WTC11 (cell line): ENCODE results near the gene ZBTB16. TPM values are rescaled to one million over a fixed set of nuclear protein-coding genes. Genes with fewer than 3 reads are reported as not detected.

Source experiments
- ATAC-seq: fragments of 200-7000 bp; cut with Tn5 transposase; 2 replicates; pipeline ENCODE4 v1.10.0; 2021; ENCODE audit warnings: mild to moderate bottlenecking, moderate library complexity
- CTCF ChIA-PET: fragments of 300-600 bp; sonication (Branson Sonifier 250); formaldehyde crosslinking; loops from one replicate; lab custom pipeline; 2021; ENCODE audit warnings: antibody characterized with exemption; lab: Charles Lee
- POLR2A ChIA-PET: fragments of 350-600 bp; sonication (Branson Sonifier 250); formaldehyde crosslinking; loops from one replicate; lab custom pipeline; 2021; ENCODE audit warnings: antibody characterized with exemption; lab: Charles Lee
- DNase-seq: peaks from one replicate; pipeline ENCODE4 v3.0.0; 2021; ENCODE audit warnings: low spot score
- H3K27ac Mint-ChIP-seq: 2 replicates; pipeline ENCODE4 v1.8.0; 2021; ENCODE audit warnings: mixed read lengths
- H3K27me3 Mint-ChIP-seq: 2 replicates; pipeline ENCODE4 v1.8.0; 2021; ENCODE audit warnings: low read depth, mild to moderate bottlenecking, moderate library complexity, mixed read lengths
- H3K36me3 Mint-ChIP-seq: 2 replicates; pipeline ENCODE4 v1.8.0; 2021; ENCODE audit warnings: mixed read lengths
- H3K4me1 Mint-ChIP-seq: 2 replicates; pipeline ENCODE4 v1.8.0; 2022; ENCODE audit warnings: mixed read lengths
- H3K4me3 Mint-ChIP-seq: 2 replicates; pipeline ENCODE4 v1.8.0; 2021; ENCODE audit warnings: mild to moderate bottlenecking, moderate library complexity, mixed read lengths
- H3K9me3 Mint-ChIP-seq: 2 replicates; pipeline ENCODE4 v1.8.0; 2021; ENCODE audit warnings: mixed read lengths
- CREM ChIP-seq: sonication (generic); formaldehyde crosslinking; IDR thresholded peaks from 2 replicates; pipeline ENCODE4 v1.8.1; 2022; ENCODE audit warnings: mild to moderate bottlenecking, missing genetic modification reagents, moderate library complexity
- CTCF ChIP-seq: fragments of 200-600 bp; IDR thresholded peaks from 2 replicates; pipeline ENCODE4 v1.8.0; 2022; ENCODE audit warnings: antibody characterized with exemption
- FOXJ3 ChIP-seq: sonication (generic); formaldehyde crosslinking; IDR thresholded peaks from 2 replicates; pipeline ENCODE4 v1.9.0; 2021; ENCODE audit warnings: missing genetic modification reagents, mild to moderate bottlenecking, borderline replicate concordance
- GTF2I ChIP-seq: fragments of 250-450 bp; sonication (Bioruptor Pico); conservative IDR thresholded peaks from 2 replicates; pipeline ENCODE4 v1.4.0; 2021; ENCODE audit warnings: mild to moderate bottlenecking
- JAZF1 ChIP-seq: fragments of 250-450 bp; sonication (Bioruptor Pico); IDR thresholded peaks from 2 replicates; pipeline ENCODE4 v1.9.0; 2021; ENCODE audit warnings: moderate library complexity, mild to moderate bottlenecking, inconsistent platforms
- JUN ChIP-seq: sonication (generic); formaldehyde crosslinking; IDR thresholded peaks from 2 replicates; pipeline ENCODE4 v1.8.0; 2023; ENCODE audit warnings: mild to moderate bottlenecking, missing genetic modification reagents
- NFATC4 ChIP-seq: fragments of 250-450 bp; sonication (Bioruptor Pico); IDR thresholded peaks from 2 replicates; pipeline ENCODE4 v1.9.0; 2021; ENCODE audit warnings: mild to moderate bottlenecking
- NFE2L1 ChIP-seq: sonication (generic); formaldehyde crosslinking; IDR thresholded peaks from 2 replicates; pipeline ENCODE4 v1.8.1; 2023; ENCODE audit warnings: missing genetic modification reagents
- RORB ChIP-seq: fragments of 250-450 bp; sonication (Bioruptor Pico); IDR thresholded peaks from 2 replicates; pipeline ENCODE4 v1.9.0; 2021; ENCODE audit warnings: mild to moderate bottlenecking
- ZMAT4 ChIP-seq: fragments of 250-450 bp; sonication (Bioruptor Pico); IDR thresholded peaks from 2 replicates; pipeline ENCODE4 v1.9.0; 2021; ENCODE audit warnings: mild to moderate bottlenecking
- ZNF121 ChIP-seq: sonication (generic); formaldehyde crosslinking; IDR thresholded peaks from 2 replicates; pipeline ENCODE4 v1.8.0; 2023; ENCODE audit warnings: missing genetic modification reagents
- ZNF232 ChIP-seq: sonication (generic); formaldehyde crosslinking; IDR thresholded peaks from 2 replicates; pipeline ENCODE4 v1.8.0; 2022; ENCODE audit warnings: mild to moderate bottlenecking, missing genetic modification reagents
- ZNF281 ChIP-seq: sonication (generic); formaldehyde crosslinking; IDR thresholded peaks from 2 replicates; pipeline ENCODE4 v1.8.0; 2023; ENCODE audit warnings: mild to moderate bottlenecking, missing genetic modification reagents
- ZNF512 ChIP-seq: sonication (generic); formaldehyde crosslinking; IDR thresholded peaks from 2 replicates; pipeline ENCODE4 v1.8.1; 2022; ENCODE audit warnings: missing genetic modification reagents, borderline replicate concordance
- ZNF532 ChIP-seq: fragments of 250-450 bp; sonication (Bioruptor Pico); IDR thresholded peaks from 2 replicates; pipeline ENCODE4 v1.9.0; 2021; ENCODE audit warnings: mild to moderate bottlenecking, borderline replicate concordance
- total RNA-seq: library from RNA; stranded (reverse); gene quantifications from 3 replicates; pipeline ENCODE4 v1.2.3, GENCODE V29; 2021
- TF ChIP-seq, protein P1 (sequence below): sonication (generic); formaldehyde crosslinking; IDR thresholded peaks from 2 replicates; pipeline ENCODE4 v1.8.1; 2022; ENCODE audit warnings: mild to moderate bottlenecking, moderate library complexity, missing genetic modification reagents

The ZBTB16 gene
- total RNA-seq, 1 experiment from 2014 or later, result 0.57 TPM

GRCh38 chr11:114108501-114109205 is 49.1 kb downstream of the ZBTB16 start (continued):
- TF ChIP-seq ZNF512 (no peak), RORB (CRISPR knock-in tag) (no peak), ZNF232 (CRISPR knock-in tag) (no peak), CREM (no peak)
- TF ChIP-seq, protein P1, sequence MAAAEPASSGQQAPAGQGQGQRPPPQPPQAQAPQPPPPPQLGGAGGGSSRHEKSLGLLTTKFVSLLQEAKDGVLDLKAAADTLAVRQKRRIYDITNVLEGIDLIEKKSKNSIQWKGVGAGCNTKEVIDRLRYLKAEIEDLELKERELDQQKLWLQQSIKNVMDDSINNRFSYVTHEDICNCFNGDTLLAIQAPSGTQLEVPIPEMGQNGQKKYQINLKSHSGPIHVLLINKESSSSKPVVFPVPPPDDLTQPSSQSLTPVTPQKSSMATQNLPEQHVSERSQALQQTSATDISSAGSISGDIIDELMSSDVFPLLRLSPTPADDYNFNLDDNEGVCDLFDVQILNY (CRISPR knock-in tag), result no peak

DNA sequence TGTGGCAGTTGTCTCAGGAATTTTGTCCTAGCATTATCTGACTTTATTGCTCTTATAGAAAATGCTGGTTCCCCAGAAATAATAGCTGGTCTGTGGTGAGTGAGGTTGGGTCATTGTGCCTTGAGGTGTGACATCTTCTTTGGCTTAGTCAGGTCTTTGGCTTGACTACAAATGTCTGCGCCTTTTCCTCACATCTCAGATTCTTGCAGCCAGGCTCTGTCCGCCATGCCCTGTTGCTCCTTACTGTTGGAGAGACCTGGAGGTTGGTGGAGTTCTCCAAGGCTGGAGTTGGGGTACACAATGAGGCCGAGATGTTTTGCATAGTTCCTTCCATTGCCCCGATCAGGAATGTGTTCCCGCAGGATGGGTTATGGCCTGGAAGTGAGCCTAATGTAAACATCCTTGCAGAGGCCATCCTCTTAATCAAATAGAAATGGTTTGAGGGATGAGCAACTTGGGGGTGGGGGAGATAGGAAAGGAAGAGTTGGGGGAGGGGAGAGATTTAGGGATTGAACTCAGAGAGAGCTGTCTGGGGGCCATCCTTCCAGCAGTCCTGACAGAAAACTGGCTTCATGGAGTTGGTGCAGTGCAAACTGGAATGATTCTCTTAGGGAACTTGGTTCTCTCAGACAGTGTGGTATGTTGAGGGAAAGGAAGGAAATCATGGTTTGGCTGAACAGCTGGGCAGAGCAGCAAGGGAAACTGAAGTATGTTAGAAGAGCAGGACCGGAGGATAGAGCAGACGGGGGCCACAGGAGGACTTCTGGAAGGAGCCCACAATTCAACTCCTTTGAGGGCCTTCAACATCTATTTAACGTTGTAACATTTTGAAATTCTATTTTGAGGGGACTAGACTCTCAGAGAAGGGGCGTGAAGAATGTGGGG is 49.9 kb downstream of the ZBTB16 start:
- TF ChIP-seq JUN (CRISPR knock-in tag) (no peak), NFATC4 (CRISPR knock-in tag) (no peak), JAZF1 (CRISPR knock-in tag) (no peak)
- TF ChIP-seq, all 79 proteins: peak for 0
- ChIA-PET POLR2A (no interaction called here), CTCF (interaction anchor here (1.5 to 1.7 kb wide), 2 partner anchors 73 to 213 kb away, joined by 3 to 6 read pairs; no protein-coding TSS in a partner anchor)
- ATAC-seq, result no peak
- Mint-ChIP-seq H3K4me3 (no peak overlapping the region), H3K27me3 (no peaks in the 10 kb centered on the region), H3K9me3 (no peaks in the 10 kb centered on the region), H3K27ac (no peak overlapping the region; the same call in 1 of the 2 replicates), H3K4me1 (peaks cover 28% of the 10 kb centered on the region), H3K36me3 (no peaks in the 10 kb centered on the region)
- DNase-seq, result no peak

- no peaks in the 10 kb centered on the region for H3K36me3 Mint-ChIP-seq
- no peaks in the 10 kb centered on the region for H3K27me3 Mint-ChIP-seq
- no peaks in the 10 kb centered on the region for H3K9me3 Mint-ChIP-seq
- CTCF ChIA-PET, result no interaction called here
- peaks cover 25% of the 10 kb centered on the region for H3K4me1 Mint-ChIP-seq
- DNase-seq (no peak), ATAC-seq (no peak)
- H3K4me3 Mint-ChIP-seq, result no peak overlapping the region
- no peak overlapping the region for H3K27ac Mint-ChIP-seq
- POLR2A ChIA-PET, result no interaction called here
- TF ChIP-seq ZNF281 (CRISPR knock-in tag) (no peak), ZMAT4 (no peak), NFE2L1 (CRISPR knock-in tag) (no peak), CTCF (no peak), ZNF121 (CRISPR knock-in tag) (no peak), FOXJ3 (CRISPR knock-in tag) (no peak), GTF2I (no peak), CREM (no peak), ZNF532 (CRISPR knock-in tag) (no peak)
- TF ChIP-seq, protein P1 (CRISPR knock-in tag), result no peak
These were observed 50.6 kb downstream of the ZBTB16 start for GRCh38 chr11:114110123-114110522.
